Lower leg skin (tissue), 4 donors: ENCODE results near the gene CNGA4. TPM values are rescaled to one million over a fixed set of nuclear protein-coding genes. Genes with fewer than 3 reads are reported as not detected.

Source experiments
- DNase-seq, 2 donors: peaks; one replicate each; pipeline ENCODE4 v3.0.0-alpha.2; 2019; ENCODE audit warnings: low spot score in 2 of 2
- H3K4me3 ChIP-seq: fragments of 200-600 bp; sonication (generic); 2 replicates; pipeline ENCODE4 v1.5.1; 2017; ENCODE audit warnings: mild to moderate bottlenecking, low read depth; ENCODE audit not compliant: poor library complexity, severe bottlenecking
- CTCF ChIP-seq, 3 donors: fragments of 450-650 bp; IDR thresholded peaks; one replicate each; pipeline ENCODE4 v1.5.1; 2016; ENCODE audit warnings: antibody characterized with exemption in 3 of 3, mild to moderate bottlenecking in 3 of 3, moderate library complexity in 2 of 3
- POLR2A ChIP-seq, 2 donors: fragments of 450-650 bp; IDR thresholded peaks; one replicate each; pipeline ENCODE4 v1.6.1; 2016 to 2017; ENCODE audit warnings: antibody characterized with exemption in 2 of 2, mild to moderate bottlenecking in 1 of 2, moderate library complexity in 1 of 2
- WGBS, 2 donors: methylation state at CpG; one replicate each; pipeline ENCODE4 v1.1.5; 2018; 5-methylcytosine and 5-hydroxymethylcytosine counted together
- intact Hi-C: fragments of 100-400 bp; cut with DNase I; formaldehyde crosslinking; loops from one replicate; pipeline ENCODE4 v1.15.0; 2023; ENCODE audit warnings: low total_unique reads
- total RNA-seq, 4 donors: library from RNA; depleted of rRNA; stranded (reverse); fragments of >200 nt; gene quantifications; one replicate each; pipeline ENCODE4 v1.1.0, GENCODE V29; 2016

Gene CNGA4
- total RNA-seq, 4 donors from 2014 or later, result not detected

- no peak overlapping the region for H3K4me3 ChIP-seq
- WGBS, 2 donors, result 83 to 91% methylated on average over 1 of the region's 1 CpG
- TF ChIP-seq POLR2A (IDR thresholded peaks at IDR 0.05), result no peak
- TF ChIP-seq CTCF (IDR thresholded peaks at IDR 0.05), result no peak
- intact Hi-C loops, result no loop called here
- no peak for DNase-seq
Observed at GRCh38 chr11:6253197-6253596, 14.3 kb downstream of the CNGA4 start.

- intact Hi-C loops, result loop anchor here (1.0 kb wide), 1 partner anchor 46 kb away; no protein-coding TSS in a partner anchor
- DNase-seq, result no peak
- H3K4me3 ChIP-seq, result no peak overlapping the region
- TF ChIP-seq POLR2A (IDR thresholded peaks at IDR 0.05), result no peak
- TF ChIP-seq CTCF (IDR thresholded peaks at IDR 0.05), result no peak
- WGBS, 2 donors, result 80 to 85% methylated on average over 3 of the region's 3 CpGs
Observed at GRCh38 chr11:6258141-6258540, 19.3 kb downstream of the CNGA4 start.

GRCh38 chr11:6258571-6259081, 19.7 kb downstream of the CNGA4 start:
- intact Hi-C loops, result loop anchor here (1.0 kb wide), 1 partner anchor 46 kb away; no protein-coding TSS in a partner anchor
- no peak overlapping the region for H3K4me3 ChIP-seq
- no peak for DNase-seq
- 9 to 10% methylated on average over 16 of the region's 16 CpGs for WGBS, 2 donors
- TF ChIP-seq POLR2A (IDR thresholded peaks at IDR 0.05) (no peak), CTCF (IDR thresholded peaks at IDR 0.05) (no peak)

GRCh38 chr11:6260207-6260726, 21.4 kb downstream of the CNGA4 start:
- no peak for DNase-seq
- TF ChIP-seq POLR2A (IDR thresholded peaks at IDR 0.05), result no peak
- no peak for TF ChIP-seq CTCF (IDR thresholded peaks at IDR 0.05)
- WGBS, 2 donors, result 49 to 50% methylated on average over 5 of the region's 5 CpGs
- intact Hi-C loops, result no loop called here
- no peak overlapping the region for H3K4me3 ChIP-seq

- TF ChIP-seq POLR2A (IDR thresholded peaks at IDR 0.05) (no peak), CTCF (IDR thresholded peaks at IDR 0.05) (no peak)
- no peak for DNase-seq
- H3K4me3 ChIP-seq, result no peak overlapping the region
- WGBS, 2 donors, result 91 to 95% methylated on average over 1 of the region's 1 CpG
- intact Hi-C loops, result no loop called here
Observed at GRCh38 chr11:6263662-6264061, 24.8 kb downstream of the CNGA4 start.

- intact Hi-C loops, result no loop called here
- DNase-seq, result no peak
- H3K4me3 ChIP-seq, result no peak overlapping the region
- no peak for TF ChIP-seq POLR2A (IDR thresholded peaks at IDR 0.05)
- no peak for TF ChIP-seq CTCF (IDR thresholded peaks at IDR 0.05)
- WGBS, 2 donors, result 75 to 85% methylated on average over 1 of the region's 1 CpG
Observed at GRCh38 chr11:6268820-6269219, 29.9 kb downstream of the CNGA4 start.
